HCT116 (cell line): Measurements from ENCODE around the gene U2AF1L4.

Experiments
- CTCF ChIP-seq, 3 experiments: fragments of 200-600 bp in 1 of 3; sonication (generic) in 1 of 3; IDR thresholded peaks in 2 of 3; conservative IDR thresholded peaks in 1 of 3; 2 replicates each; pipeline ENCODE4 v1.5.1; 2012 to 2017; ENCODE audit warnings: low read depth in 2 of 3, low read length in 2 of 3, antibody characterized with exemption in 1 of 3, borderline replicate concordance in 1 of 3, control low read depth in 1 of 3, mild to moderate bottlenecking in 1 of 3, mixed read lengths in 1 of 3, mixed run types in 1 of 3, moderate library complexity in 1 of 3; ENCODE audit not compliant: insufficient read depth in 1 of 3
- ZBTB33 ChIP-seq: IDR thresholded peaks from 2 replicates; pipeline ENCODE4 v1.6.1; 2011; ENCODE audit warnings: mild to moderate bottlenecking, low read length, moderate library complexity; ENCODE audit not compliant: insufficient replicate concordance; ENCODE audit errors: extremely low read depth

GRCh38 chr19:35730326-35730725 lies 14.9 kb downstream of the U2AF1L4 start:
- no peak for TF ChIP-seq CTCF (IDR thresholded peaks at IDR 0.05 in 2 of 3, conservative IDR thresholded peaks at IDR 0.05 in 1 of 3; ENCODE audit: borderline replicate concordance in 1 of 3, insufficient read depth in 1 of 3, low read depth in 2 of 3, low read length in 2 of 3)
- no peak for TF ChIP-seq ZBTB33
